NCI-H2107 (cell line): ENCODE results near the gene TMEM270.

Experiments
- DNase-seq: peaks from one replicate; lab custom pipeline; 2025; lab: John Stamatoyannopoulos, UW

The TMEM270 gene

DNA sequence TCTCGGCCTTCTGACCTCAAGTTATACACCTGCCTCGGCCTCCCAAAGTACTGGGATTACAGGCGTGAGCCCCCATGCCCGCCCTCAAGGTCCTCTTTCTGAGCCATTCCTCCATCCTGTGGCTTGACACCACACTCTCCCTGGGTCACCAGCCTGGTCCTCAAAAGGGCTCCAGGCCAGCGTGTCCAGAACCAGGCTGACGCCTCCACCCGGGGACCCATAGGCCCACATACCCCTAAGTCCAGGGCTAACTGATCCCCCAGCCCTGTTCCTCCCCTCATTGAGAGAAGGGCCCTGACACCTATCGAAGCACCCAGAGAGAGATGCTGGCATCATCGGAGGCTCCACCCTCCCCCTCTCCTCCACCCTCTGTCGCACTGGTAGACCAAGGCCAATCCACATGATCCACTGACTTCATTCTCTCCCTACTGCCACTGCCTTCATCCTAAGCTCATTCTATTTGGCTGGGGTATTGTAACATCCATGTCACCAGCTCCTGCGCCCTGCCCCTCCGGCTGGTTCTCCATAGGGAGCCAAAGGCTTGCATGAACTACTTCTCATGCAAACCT is 46.7 kb downstream of the TMEM270 start:
- DNase-seq, result no peak

GRCh38 chr7:73908123-73908611 is 47.2 kb downstream of the TMEM270 start:
- DNase-seq, result no peak

- no peak for DNase-seq
These were observed 48.3 kb downstream of the TMEM270 start for GRCh38 chr7:73909051-73909941.

GRCh38 chr7:73909996-73910395 is 49.0 kb downstream of the TMEM270 start:
- no peak for DNase-seq

DNA sequence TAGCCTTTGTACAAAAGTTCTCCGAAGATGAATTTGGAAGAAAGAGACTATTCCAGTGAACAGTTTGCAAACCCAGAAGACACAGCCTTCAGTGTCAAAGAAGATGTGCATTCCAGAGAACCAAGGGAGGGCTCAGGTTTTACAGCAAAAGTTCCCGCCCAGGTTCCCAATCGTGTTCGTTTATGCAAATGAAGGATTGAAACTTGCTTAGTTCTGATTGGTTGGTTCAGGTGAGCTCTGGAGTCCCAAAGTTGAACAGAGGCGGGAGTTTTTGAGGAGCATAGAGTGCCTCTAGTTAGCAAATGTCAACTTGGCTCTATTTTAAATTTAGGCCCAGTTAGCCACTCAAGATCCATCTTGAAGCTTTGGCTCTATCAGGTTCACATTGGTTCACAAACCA is 51.3 kb downstream of the TMEM270 start:
- no peak for DNase-seq
